Measurements from ENCODE around the gene ACO2. TPM values are rescaled to one million over a fixed set of nuclear protein-coding genes. Genes with fewer than 3 reads are reported as not detected.

ACO2 gene
- 76.7 and 80.0 TPM in 2 replicates for total RNA-seq (2021)
- Bru-seq, nascent RNA = percentile 78 among the genes with signal in this experiment
- BruChase-seq, experiment 1, labeled RNA remaining after a 2-hour chase = percentile 63 among the genes with signal in this experiment
- percentile 69 among the genes with signal in this experiment for BruChase-seq, experiment 2, labeled RNA remaining after a 6-hour chase
- long read RNA-seq, transcript ACO2-201 (18 exons, 2,741 nt) = major isoform, 145 of 178 reads
- long read RNA-seq, partial matches to known transcripts = 14 of 178 reads
- long read RNA-seq, other reads (novel, unspliced or antisense) = 19 of 178 reads

GRCh38 chr22:41468381-41469217 is at the start of gene ACO2, which contains the start of gene PHF5A:
Gene ACO2, plus strand, starts transcription at chr22:41469117. Its CDS starts 30 bp downstream, at chr22:41469147.
Gene PHF5A, minus strand, starts transcription at chr22:41468692. Its CDS starts 39 bp downstream, at chr22:41468653.
- H3K9me2 ChIP-seq (ENCODE audit: insufficient read depth) = no peaks in the 10 kb centered on the region
- DNase-seq = peak; percentile 94 to 96
- peaks cover 25% of the 10 kb centered on the region for H3K4me1 ChIP-seq (replicated peaks; ENCODE audit: insufficient read depth)
- H3K79me2 ChIP-seq (ENCODE audit: low read depth) = peaks cover 90% of the 10 kb centered on the region
- peak within 1 kb of the TSS; percentile 84 for H3K4me3 ChIP-seq
- ChIA-PET CTCF (interaction anchor here (0.6 to 1.3 kb wide), 3 partner anchors 49 to 1719 kb away, joined by 3 to 4 read pairs (median 4); no protein-coding TSS in a partner anchor), POLR2A (ENCODE audit: unreplicated experiment) (interaction anchor here (0.5 to 1.5 kb wide), 10 partner anchors 19 to 975 kb away, joined by 3 to 15 read pairs (median 4); partner anchors contain the start of genes TEF and TOB2)
- no peaks in the 10 kb centered on the region for H3K27me3 ChIP-seq (ENCODE audit: insufficient read depth, low read depth)
- peak within 1 kb of the TSS; percentile 83 for H2AFZ ChIP-seq
- no TSS peak for BruUV-seq (replicated peaks)
- H4K20me1 ChIP-seq (ENCODE audit: insufficient read depth) = peaks cover 19% of the 10 kb centered on the region; the same call in 1 of the 2 replicates
- peak within 1 kb of the TSS; percentile 96 for H3K4me2 ChIP-seq
- TF ChIP-seq CTCF (conservative IDR thresholded peaks at IDR 0.05) (no peak), EZH2 (IDR thresholded peaks at IDR 0.05; ENCODE audit: low read depth) (no peak)
- peaks cover 45% of the 10 kb centered on the region for H3K36me3 ChIP-seq (ENCODE audit: low read depth)
- peak within 1 kb of the TSS; percentile 78 for H3K27ac ChIP-seq
- H3F3A ChIP-seq (ENCODE audit: insufficient read depth, low read depth) = peaks cover 22% of the 10 kb centered on the region; the same call in 1 of the 2 replicates
- H3K9me3 ChIP-seq (ENCODE audit: insufficient read depth, low read depth) = no peaks in the 10 kb centered on the region
- intact Hi-C loops (cut with micrococcal nuclease; ENCODE audit: unreplicated experiment) = loop anchor here (1.0 kb wide), 2 partner anchors 20 to 49 kb away; no protein-coding TSS in a partner anchor

GRCh38 chr22:41425660-41426365 is 43.1 kb upstream of the ACO2 start:
- Histone ChIP-seq H3K9me3 (ENCODE audit: insufficient read depth, low read depth) (no peaks in the 10 kb centered on the region), H3K9me2 (ENCODE audit: insufficient read depth) (no peaks in the 10 kb centered on the region), H3K4me1 (replicated peaks; ENCODE audit: insufficient read depth) (no peaks in the 10 kb centered on the region), H3K27ac (no peak overlapping the region), H3F3A (ENCODE audit: insufficient read depth, low read depth) (peaks cover 17% of the 10 kb centered on the region; the same call in 1 of the 2 replicates), H3K36me3 (ENCODE audit: low read depth) (no peaks in the 10 kb centered on the region), H3K79me2 (ENCODE audit: low read depth) (no peaks in the 10 kb centered on the region), H3K27me3 (ENCODE audit: insufficient read depth, low read depth) (no peaks in the 10 kb centered on the region), H3K4me3 (no peak overlapping the region), H2AFZ (no peak overlapping the region), H3K4me2 (no peak overlapping the region), H4K20me1 (ENCODE audit: insufficient read depth) (0 out of 2 replicates have a peak, but pooled peaks cover 3% of the 10 kb centered on the region)
- ChIA-PET CTCF (interaction anchor here (0.7 kb wide), 1 partner anchor 53 kb away, joined by 6 read pairs; no protein-coding TSS in a partner anchor), POLR2A (ENCODE audit: unreplicated experiment) (interaction anchor here (0.6 kb wide), 1 partner anchor 8 kb away, joined by 3 read pairs; no protein-coding TSS in a partner anchor)
- TF ChIP-seq CTCF (conservative IDR thresholded peaks at IDR 0.05) = no peak
- TF ChIP-seq EZH2 (IDR thresholded peaks at IDR 0.05; ENCODE audit: low read depth) = no peak
- DNase-seq = no peak
- intact Hi-C loops (cut with micrococcal nuclease; ENCODE audit: unreplicated experiment) = no loop called here
- BruUV-seq (replicated peaks) = no TSS peak
